HG02642 (cell line): ENCODE measurements around the gene SMPD4.
"Not testable (repeated sequence)": the region's sequence is repeated elsewhere in the genome, so short reads cannot be mapped to it uniquely, and the experiment has no call there.

Source experiments
- ATAC-seq: cut with Tn5 transposase; IDR thresholded peaks from one replicate; pipeline ENCODE4 v1.9.1; 2021; ENCODE audit warnings: mild to moderate bottlenecking; ENCODE audit not compliant: unreplicated experiment, poor library complexity

Gene SMPD4, protein sequence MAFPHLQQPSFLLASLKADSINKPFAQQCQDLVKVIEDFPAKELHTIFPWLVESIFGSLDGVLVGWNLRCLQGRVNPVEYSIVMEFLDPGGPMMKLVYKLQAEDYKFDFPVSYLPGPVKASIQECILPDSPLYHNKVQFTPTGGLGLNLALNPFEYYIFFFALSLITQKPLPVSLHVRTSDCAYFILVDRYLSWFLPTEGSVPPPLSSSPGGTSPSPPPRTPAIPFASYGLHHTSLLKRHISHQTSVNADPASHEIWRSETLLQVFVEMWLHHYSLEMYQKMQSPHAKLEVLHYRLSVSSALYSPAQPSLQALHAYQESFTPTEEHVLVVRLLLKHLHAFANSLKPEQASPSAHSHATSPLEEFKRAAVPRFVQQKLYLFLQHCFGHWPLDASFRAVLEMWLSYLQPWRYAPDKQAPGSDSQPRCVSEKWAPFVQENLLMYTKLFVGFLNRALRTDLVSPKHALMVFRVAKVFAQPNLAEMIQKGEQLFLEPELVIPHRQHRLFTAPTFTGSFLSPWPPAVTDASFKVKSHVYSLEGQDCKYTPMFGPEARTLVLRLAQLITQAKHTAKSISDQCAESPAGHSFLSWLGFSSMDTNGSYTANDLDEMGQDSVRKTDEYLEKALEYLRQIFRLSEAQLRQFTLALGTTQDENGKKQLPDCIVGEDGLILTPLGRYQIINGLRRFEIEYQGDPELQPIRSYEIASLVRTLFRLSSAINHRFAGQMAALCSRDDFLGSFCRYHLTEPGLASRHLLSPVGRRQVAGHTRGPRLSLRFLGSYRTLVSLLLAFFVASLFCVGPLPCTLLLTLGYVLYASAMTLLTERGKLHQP

DNA sequence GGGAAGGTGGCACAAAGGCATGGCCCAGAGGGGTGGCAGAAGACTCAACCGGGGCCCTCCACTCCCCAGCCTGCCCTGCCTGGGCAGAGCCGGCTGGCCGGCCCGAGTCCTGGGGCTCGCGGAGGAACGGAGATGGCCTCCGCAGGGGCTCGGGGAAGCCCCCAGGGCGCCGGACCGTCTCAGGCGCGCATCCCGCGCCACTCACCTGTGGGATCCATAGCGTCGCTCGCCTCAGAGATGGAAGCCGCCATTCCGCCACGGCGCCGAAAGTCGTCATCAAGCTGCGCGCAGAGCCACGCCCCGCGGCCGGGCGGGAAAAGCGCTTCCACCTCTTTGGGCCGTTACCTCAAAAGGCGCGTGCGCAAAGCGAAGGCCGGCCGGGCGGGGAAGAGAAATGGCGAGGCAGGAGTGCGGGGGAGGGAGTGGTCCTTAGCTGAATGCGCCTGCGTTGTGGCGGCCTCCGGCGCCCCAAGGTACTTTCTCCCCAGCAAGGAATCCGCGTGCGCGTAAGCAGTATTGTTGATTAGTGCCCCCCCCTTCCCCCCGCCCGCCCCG, at the start of gene SMPD4:
Gene SMPD4 (minus strand): TSS at position 278 of the 555 bp plus-strand sequence. CDS start 5,010 bp downstream, outside the sequence.
- peak; percentile 67 for ATAC-seq

DNA sequence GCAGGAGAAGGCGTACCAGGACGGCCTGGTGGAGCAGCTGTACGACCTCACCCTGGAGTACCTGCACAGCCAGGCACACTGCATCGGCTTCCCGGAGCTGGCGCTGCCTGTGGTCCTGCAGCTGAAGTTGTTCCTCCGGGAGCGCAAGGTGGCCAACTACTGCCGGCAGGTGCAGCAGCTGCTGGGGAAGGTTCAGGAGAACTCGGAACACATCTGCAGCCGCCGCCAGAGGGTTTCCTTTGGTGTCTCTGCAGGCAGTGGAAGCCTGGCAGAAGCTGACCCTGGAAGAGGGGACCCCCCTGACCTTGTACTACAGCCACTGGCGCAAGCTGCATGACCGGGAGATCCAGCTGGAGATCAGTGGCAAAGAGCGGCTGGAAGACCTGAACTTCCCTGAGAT, 49.5 kb upstream of the SMPD4 start:
- not testable (repeated sequence) for ATAC-seq

DNA sequence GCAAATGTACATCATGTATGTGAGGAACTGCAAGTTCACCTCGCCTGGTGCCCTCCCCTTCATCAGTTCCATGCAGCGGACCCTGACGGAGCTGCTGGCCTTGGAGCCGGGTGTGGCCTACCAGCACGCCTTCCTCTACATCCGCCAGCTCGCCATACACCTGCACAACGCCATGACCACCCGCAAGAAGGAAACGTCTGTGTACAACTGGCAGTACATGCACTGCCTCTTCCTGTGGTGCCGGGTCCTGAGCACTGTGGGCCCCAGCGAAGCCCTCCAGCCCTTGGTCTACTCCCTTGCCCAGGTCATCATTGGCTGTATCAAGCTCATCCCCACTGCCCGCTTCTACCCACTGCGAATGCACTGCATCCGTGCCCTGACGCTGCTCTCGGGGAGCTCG, 49.0 kb upstream of the SMPD4 start:
- ATAC-seq = not testable (repeated sequence)

DNA sequence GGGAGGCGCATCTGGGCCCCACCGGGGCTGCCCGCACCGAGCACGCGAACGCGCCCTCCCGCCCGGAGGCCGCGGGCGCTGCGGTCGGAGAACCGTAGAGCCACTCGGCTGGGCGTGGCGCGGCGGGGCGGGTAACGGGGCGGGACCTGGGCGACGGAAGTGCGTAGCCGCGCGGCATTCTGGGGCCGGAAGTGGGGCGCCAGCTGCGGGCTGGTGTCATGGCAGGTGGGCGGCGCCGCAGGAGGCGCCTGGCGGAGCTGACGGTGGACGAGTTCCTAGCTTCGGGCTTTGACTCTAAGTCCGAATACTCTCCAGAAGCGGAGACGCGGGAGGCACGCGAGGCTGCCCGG, 47.7 kb upstream of the SMPD4 start:
- not testable (repeated sequence) for ATAC-seq

DNA sequence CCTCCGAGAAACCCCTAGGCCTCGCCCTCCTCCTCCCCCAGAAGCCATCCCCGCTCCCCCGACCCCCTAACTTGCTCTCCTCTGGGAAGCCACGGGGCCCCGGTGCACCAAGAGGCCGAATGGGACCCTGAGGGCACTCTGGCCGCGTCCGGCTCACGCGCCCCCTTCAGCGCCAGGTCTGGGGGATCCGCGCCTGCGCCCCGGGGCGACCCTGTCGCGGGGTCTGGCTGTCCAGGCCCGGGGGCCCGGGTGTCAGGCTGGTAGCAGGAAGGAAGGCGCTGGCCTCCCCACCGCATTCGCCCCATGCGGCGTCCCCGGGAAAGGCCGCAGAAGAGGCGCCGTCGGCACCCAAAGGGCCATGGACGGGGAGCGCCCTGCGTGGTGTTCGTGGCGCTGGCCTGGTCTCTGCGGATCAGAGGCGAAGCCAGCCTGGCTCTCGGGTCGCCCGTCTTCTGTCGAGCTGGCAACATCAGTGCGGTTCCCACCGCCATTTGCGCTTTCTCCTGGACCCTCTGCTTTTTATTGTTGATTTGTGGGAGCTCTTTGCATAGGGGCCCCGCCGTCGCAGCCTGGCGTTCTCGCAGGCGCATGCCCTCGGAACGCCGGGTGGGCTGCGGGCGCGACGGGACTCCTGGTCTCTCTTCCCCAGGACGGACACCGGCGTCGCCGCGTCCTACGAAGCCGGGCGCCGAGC, 47.2 kb upstream of the SMPD4 start:
- not testable (repeated sequence) for ATAC-seq

DNA sequence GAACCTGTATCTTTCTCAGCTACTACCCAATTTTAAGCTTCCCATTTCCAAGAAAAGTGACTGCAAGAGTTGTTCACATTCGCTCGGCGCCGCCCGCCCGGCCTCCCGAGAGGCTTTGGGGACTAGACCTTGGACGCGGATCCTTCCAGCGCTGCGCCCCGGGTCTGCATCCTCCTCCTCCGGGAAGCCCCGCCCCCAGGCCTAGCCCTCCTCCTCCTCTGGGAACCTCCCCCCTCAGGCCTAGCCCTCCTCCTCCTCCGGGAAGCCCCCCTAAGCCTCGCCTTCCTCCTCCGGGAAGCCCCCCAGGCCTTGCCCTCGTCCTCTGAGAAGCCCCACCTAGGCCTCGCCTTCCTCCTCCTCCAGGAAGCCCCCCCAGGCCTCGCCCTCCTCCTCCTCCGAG, 46.6 kb upstream of the SMPD4 start:
- ATAC-seq = not testable (repeated sequence)

DNA sequence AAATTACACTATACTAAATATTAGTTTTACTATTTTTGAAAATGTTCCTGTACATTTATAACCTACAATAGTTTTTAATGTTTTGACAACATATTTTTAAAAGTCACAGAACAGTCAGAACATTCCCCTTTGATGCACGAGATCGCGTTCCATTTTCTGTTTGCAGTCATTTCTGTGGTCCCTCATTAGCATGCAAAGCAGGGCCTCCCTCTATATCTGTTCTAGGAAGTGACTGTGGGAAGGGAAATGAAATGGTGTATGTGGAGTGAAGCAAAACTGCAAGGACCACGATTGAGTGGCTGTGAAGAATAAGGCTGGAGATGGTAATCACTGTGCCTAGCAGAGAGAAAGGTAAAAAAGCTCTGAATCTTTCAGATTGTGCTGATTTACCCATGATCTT, 41.1 kb upstream of the SMPD4 start:
- ATAC-seq = peak; percentile 90

DNA sequence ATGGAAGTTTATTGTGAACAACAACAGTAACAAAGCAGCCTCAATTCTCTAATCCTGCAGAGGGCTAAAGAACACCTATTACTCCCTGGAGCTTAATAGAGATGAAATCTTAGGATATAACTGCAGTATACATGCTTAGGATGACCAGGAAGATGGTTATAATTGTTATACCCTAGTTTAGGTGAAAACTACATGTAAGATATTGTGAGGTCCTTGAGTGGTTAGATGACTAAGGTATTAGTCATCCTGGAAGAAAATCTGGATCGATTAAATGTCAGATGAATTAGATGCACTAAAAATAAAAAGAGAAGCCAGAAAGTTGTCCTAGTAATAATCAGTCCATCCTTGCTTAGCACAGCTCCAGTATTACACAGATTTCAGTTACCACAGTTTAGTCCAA, 39.1 kb upstream of the SMPD4 start:
- not testable (repeated sequence) for ATAC-seq

DNA sequence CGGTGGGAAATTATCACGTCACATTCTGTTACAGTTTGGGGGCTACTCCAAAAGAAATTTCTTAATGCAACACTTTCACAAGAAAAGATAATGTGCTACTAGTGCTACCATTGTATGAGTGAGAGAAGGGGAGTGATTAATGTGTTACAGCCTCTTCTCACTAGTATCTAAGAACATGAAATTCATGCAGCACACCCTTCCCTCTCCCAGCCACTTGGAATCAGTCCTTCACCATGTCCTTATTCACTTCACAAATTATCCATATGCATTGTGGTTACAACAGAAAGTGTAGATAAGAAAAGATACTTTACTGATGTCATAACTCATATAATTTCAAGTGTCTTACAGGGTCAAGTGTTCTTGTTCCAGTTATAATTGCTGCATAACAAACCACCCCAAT, 37.7 kb upstream of the SMPD4 start:
- not testable (repeated sequence) for ATAC-seq

DNA sequence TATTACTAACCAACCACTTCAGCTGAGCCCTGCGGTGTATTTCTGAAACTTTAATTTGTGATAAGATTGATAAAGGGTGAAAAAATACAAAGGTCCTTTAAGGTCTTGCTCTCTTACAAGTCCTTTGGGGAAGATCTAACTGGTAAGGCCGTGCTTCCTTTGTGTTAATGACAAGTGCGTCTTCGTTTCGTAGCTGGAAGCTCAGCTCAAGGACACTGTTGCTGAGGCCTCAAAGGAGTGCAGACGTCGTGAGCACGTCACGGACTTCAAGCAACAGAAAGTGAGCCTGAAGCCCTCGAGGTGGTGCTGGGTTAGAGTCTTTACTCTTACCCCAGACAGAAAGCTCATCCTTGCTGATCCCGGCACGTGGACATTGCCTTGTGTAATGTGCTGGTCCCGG, 25.6 kb upstream of the SMPD4 start:
- ATAC-seq = not testable (repeated sequence)

DNA sequence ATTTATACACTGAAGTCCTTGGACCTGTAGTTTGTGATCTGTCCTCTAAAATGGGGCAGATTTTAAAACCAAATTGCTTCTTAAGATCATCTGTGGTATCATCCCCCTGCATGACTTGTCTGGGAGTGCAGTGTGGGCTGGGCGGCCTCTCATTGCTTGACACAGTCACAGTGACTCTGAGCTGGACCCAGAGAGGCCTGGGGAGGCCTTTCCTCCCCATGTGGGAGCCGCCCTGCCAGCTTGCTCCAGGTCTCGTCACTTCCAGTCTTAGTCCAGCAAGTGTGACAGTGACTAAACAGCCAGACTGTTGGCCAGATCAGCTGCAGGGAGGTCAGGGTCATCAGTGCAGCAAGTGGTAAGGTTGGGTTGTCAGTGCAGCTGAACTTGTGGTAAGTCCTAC, 21.7 kb upstream of the SMPD4 start:
- not testable (repeated sequence) for ATAC-seq

DNA sequence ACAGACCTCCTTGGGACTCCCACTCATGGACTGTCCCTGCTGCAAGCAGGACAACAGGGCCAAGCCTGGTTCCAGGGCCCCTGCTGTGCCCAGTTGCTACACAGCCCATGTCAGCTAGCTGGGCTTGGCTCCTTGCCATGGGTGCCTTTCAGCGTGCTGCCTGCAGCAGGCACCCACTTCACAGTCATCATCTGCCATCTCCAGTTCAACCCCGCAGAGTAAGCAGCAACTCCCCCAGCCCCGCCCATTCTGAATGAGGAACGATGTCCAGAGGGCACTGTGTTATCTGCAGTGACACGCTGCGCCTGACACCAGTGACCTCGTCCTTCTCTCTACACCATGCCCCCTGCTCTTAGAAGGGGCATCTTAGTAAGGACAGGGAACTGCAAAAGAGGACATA, 21.1 kb upstream of the SMPD4 start:
- not testable (repeated sequence) for ATAC-seq

DNA sequence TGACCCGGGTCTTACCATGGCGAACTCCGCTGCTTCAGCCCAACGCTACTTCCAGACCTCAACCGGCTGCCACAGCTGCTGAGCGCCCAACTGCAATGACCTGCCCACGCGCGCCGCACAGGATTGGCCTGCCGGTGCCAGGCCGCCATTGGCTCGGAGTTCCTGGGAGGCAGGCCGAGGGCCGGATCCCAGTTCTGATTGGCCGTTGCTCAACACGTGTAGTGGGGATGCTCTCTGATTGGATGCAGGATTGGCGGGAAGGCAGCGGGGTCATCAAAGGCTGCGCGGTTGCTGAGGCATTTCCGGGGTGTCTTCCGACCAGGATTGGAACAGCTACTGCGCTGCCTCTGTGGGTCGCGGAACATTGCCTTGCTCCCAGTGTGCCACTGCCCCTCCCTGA, 16.9 kb upstream of the SMPD4 start, which contains the start of gene TUBA3E:
Gene TUBA3E (minus strand): TSS at position 97 of the 400 bp plus-strand sequence. CDS start 79 bp downstream, at position 18.
- no peak for ATAC-seq

DNA sequence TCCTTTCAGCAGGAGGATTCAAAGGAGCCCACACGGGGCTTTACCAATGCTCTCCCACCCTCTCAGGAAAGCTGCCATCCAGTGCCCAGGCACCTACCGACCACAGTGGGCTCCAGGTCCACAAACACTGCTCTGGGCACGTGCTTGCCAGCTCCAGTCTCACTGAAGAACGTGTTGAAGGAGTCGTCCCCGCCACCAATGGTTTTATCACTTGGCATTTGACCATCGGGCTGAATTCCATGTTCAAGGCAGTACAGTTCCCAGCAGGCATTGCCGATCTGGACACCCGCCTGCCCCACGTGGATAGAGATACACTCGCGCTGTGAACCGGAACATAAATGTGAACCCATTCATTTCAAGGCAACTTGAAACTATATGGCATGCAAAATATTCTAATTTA, 14.7 kb upstream of the SMPD4 start:
- ATAC-seq = not testable (repeated sequence)

DNA sequence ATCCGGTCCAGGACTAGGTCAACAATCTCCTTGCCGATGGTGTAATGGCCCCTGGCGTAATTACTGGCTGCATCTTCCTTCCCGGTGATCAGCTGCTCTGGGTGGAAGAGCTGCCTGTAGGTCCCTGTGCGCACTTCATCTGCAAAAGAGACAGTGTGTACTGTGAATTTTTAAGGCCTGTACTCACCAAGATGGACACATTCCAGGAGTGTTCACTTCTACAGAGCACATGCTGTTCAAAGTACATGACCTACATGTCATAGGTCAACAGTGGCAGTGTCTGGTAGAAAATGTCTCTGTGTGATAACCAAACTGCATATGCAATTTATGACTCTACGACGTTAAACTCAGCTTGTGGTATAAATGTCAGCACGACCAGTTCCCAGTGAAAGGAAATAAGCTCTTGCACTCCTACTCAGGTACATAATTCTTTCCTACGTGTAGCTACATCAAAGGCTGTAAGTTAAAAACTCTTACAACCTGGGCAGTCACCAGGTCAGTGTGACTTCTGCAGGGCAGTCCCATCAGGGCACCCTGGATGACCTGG, 13.8 kb upstream of the SMPD4 start:
- ATAC-seq = not testable (repeated sequence)

DNA sequence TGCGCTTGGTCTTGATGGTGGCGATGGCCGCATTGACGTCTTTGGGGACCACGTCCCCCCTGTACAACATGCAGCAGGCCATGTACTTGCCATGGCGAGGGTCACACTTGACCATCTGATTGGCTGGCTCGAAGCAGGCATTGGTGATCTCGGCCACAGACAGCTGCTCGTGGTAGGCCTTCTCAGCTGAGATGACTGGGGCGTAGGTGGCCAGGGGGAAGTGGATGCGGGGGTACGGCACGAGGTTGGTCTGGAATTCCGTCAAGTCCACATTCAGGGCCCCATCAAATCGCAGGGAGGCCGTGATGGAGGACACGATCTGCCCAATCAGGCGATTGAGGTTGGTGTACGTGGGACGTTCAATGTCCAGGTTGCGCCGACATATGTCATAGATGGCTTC, 12.4 kb upstream of the SMPD4 start:
- ATAC-seq = not testable (repeated sequence)

DNA sequence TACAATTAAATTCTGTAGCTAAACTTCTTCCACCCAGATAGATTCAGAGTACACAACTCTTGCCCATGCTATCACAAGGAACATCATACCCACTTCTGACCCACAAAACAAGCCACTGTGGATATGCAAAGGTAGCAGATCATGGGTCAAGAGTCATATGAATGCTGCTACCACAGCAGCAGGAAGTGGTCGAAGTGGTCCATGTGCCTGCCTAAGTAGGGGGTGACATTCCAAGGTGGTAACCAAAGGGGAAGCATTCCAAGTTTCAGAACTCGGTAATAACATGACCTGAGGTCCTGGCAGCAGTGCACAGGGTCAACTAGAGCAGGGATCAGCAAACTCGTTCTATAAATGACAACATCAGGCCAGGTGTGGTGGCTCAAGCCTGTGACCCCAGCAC, 11.0 kb upstream of the SMPD4 start:
- not testable (repeated sequence) for ATAC-seq

DNA sequence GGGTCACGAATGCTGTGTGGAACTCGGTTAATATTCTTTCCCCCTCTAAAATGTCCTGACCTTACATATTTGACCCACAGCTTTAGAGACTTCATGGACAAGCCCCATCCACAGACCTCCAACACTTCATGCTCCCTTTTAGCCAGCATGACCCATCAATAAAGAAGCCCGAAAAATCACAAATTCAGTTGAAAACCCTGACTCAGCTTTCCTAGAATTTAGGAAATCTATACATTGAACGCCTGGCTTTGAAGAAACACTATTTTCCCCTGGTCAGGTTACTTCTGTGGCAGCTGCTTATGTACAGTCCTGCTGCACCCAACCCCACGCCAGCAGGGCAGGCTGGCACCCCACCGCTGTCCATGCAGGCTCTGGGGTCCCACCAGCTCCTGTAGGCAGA, 9.9 kb upstream of the SMPD4 start:
- not testable (repeated sequence) for ATAC-seq

DNA sequence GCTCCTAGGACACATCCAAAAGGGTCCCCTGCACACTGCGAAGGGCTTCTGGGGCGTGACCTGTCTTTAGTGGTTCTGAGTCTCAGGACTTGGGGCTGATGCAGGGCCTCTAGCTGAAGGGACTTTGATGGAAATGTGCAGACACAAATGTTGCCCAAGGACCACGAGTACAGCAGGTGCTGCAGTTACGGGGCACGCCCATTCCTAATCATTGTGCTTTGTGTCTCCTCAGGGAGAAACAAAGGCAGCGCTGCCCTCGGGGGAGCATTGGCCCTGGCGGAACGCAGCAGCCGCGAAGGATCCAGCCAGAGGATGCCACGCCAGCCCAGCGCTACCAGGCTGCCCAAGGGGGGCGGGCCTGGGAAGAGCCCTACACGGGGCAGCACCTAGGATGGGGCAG, 8.8 kb upstream of the SMPD4 start:
- no peak for ATAC-seq

DNA sequence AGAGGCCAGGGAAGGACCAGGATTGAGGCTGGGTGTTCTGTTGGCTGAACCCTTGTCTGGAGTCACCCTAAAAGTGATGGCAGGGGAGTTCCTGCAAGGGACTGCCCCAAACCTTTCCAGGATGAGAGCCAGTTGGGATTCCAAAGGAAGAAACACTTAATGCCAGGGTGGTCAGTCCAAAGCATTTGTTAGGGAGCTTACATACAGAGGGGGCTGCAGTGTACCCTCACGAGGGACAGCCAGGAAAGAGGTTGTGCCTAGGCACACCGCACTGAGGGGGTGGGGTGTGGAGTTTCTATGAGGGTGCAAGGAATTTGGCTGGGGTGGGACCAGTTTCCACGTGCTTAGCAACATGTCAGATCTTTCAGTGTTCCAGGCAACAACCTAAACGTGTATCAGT, 7.6 kb upstream of the SMPD4 start:
- not testable (repeated sequence) for ATAC-seq
